GM12878 (cell line): ENCODE measurements around the gene POLD1. TPM values are rescaled to one million over a fixed set of nuclear protein-coding genes. Genes with fewer than 3 reads are reported as not detected.
A peak's percentile ranks its signal among the peaks of the same experiment; 100 is the strongest.
"Not testable (repeated sequence)": the region's sequence is repeated elsewhere in the genome, so short reads cannot be mapped to it uniquely, and the experiment has no call there.

Source experiments
- ATAC-seq: fragments of 200-7000 bp; cut with Tn5 transposase; 3 replicates; pipeline ENCODE4 v1.9.1; 2020; ENCODE audit warnings: mild to moderate bottlenecking, moderate library complexity
- BruUV-seq: library from RNA; stranded (reverse); fragments of 400-500 nt; replicated peaks from 2 replicates; lab custom pipeline; 2021; lab: Mats Ljungman, UMichigan
- CTCF ChIA-PET: fragments of 300-600 bp; sonication (Branson Sonifier 250); formaldehyde crosslinking; extraction: SDS; loops from one replicate; lab custom pipeline; 2021; ENCODE audit warnings: inconsistent platforms; lab: Yijun Ruan, JAX
- POLR2A ChIA-PET: fragments of 350-600 bp; formaldehyde crosslinking; extraction: SDS; loops from one replicate; lab custom pipeline; 2021; ENCODE audit warnings: inconsistent platforms; lab: Charles Lee
- RAD21 ChIA-PET: fragments of 300-600 bp; sonication (Branson Sonifier 250); formaldehyde crosslinking; loops from one replicate; lab custom pipeline; 2023; ENCODE audit warnings: antibody characterized with exemption; ENCODE audit not compliant: unreplicated experiment; lab: Charles Lee
- SMC1A ChIA-PET: fragments of 300-600 bp; sonication (Branson Sonifier 250); formaldehyde crosslinking; loops from one replicate; lab custom pipeline; 2023; ENCODE audit not compliant: unreplicated experiment, uncharacterized antibody; lab: Charles Lee
- DNase-seq: peaks from one replicate; pipeline ENCODE4 v3.0.0-alpha.2; 2011; ENCODE audit warnings: low read depth, low spot score
- FAIRE-seq: peaks from 3 replicates; lab custom pipeline; 2011; peaks lifted over from hg19 to GRCh38; lab: Jason Lieb, UNC
- H2AFZ ChIP-seq: 2 replicates; pipeline ENCODE4 v1.6.0; 2011; ENCODE audit warnings: low read depth, low read length, control low read depth; ENCODE audit not compliant: control insufficient read depth
- H3K27ac ChIP-seq: 2 replicates; pipeline ENCODE4 v1.5.1; 2011; ENCODE audit warnings: control low read depth; ENCODE audit not compliant: control insufficient read depth, insufficient read depth
- H3K27me3 ChIP-seq, 2 experiments: replicated peaks in 1 of 2; 2 replicates each; pipeline versions ENCODE4 v1.6.0 to v1.6.1; 2011; ENCODE audit warnings: low read length in 1 of 2; ENCODE audit not compliant: control insufficient read depth in 2 of 2, insufficient read depth in 2 of 2
- H3K36me3 ChIP-seq, 2 experiments: 2 replicates each; pipeline ENCODE4 v1.5.1; 2011; ENCODE audit warnings: low read length in 1 of 2; ENCODE audit not compliant: control insufficient read depth in 2 of 2, insufficient read depth in 2 of 2
- H3K4me1 ChIP-seq: 2 replicates; pipeline ENCODE4 v1.6.1; 2011; ENCODE audit warnings: mild to moderate bottlenecking, low read length, moderate library complexity, mixed read lengths; ENCODE audit not compliant: control insufficient read depth, insufficient read depth
- H3K4me2 ChIP-seq: 2 replicates; pipeline ENCODE4 v1.6.0; 2011; ENCODE audit warnings: control low read depth; ENCODE audit not compliant: control insufficient read depth, insufficient read depth
- H3K4me3 ChIP-seq: fragments of 200-600 bp; sonication (generic); 2 replicates; pipeline ENCODE4 v1.5.1; 2016
- H3K79me2 ChIP-seq: 2 replicates; pipeline ENCODE4 v1.6.0; 2011; ENCODE audit warnings: low read length; ENCODE audit not compliant: control insufficient read depth, insufficient read depth
- H3K9ac ChIP-seq: 2 replicates; pipeline ENCODE4 v1.8.0; 2011; ENCODE audit warnings: low read length, control low read depth, mixed read lengths; ENCODE audit not compliant: control insufficient read depth, insufficient read depth
- H3K9me3 ChIP-seq: replicated peaks from 3 replicates; pipeline ENCODE4 v1.5.1; 2011; ENCODE audit warnings: mild to moderate bottlenecking, low read length; ENCODE audit not compliant: control insufficient read depth, insufficient read depth
- H4K20me1 ChIP-seq: 2 replicates; pipeline ENCODE4 v1.6.0; 2011; ENCODE audit not compliant: control insufficient read depth, insufficient read depth
- HDAC2 ChIP-seq: fragments of 200-600 bp; sonication (generic); IDR thresholded peaks from 2 replicates; pipeline ENCODE4 v1.6.1; 2017
- HDGF ChIP-seq: fragments of 450-650 bp; IDR thresholded peaks from 2 replicates; pipeline ENCODE4 v1.6.1; 2016; ENCODE audit warnings: antibody characterized with exemption
- NKRF ChIP-seq: fragments of 450-650 bp; conservative IDR thresholded peaks from 2 replicates; pipeline ENCODE4 v1.6.1; 2017; ENCODE audit warnings: mild to moderate bottlenecking, moderate library complexity
- SIX5 ChIP-seq: IDR thresholded peaks from 2 replicates; pipeline ENCODE4 v1.6.1; 2011; ENCODE audit warnings: mild to moderate bottlenecking, low read depth, low read length, moderate library complexity; ENCODE audit not compliant: severe bottlenecking
- TCF3 ChIP-seq: IDR thresholded peaks from 2 replicates; pipeline ENCODE4 v1.6.1; 2012; ENCODE audit warnings: low read depth, mild to moderate bottlenecking, low read length, borderline replicate concordance; ENCODE audit not compliant: insufficient read depth
- USF1 ChIP-seq: IDR thresholded peaks from 2 replicates; pipeline ENCODE4 v1.6.1; 2011; ENCODE audit warnings: borderline replicate concordance, low read depth, mild to moderate bottlenecking, moderate library complexity, mixed read lengths, low read length; ENCODE audit not compliant: insufficient read depth; ENCODE audit errors: extremely low read length
- WGBS: methylation state at CpG from one replicate; pipeline ENCODE4 v1.1.6; 2016; ENCODE audit warnings: low lambda C conversion rate; ENCODE audit not compliant: insufficient replicate concordance, insufficient coverage; ENCODE audit errors: missing lambda C conversion rate; 5-methylcytosine and 5-hydroxymethylcytosine counted together
- in situ Hi-C: fragments of 300-500 bp; cut with MboI; formaldehyde crosslinking; loops from 9 replicates; pipeline ENCODE4 v1.14.3; 2018; ENCODE audit warnings: mixed read lengths
- intact Hi-C: fragments of 100-400 bp; cut with micrococcal nuclease; formaldehyde crosslinking; loops from one replicate; pipeline ENCODE4 v1.14.2; 2022; ENCODE audit not compliant: unreplicated experiment
- polyA plus RNA-seq, 11 experiments: library from polyadenylated mRNA; depleted of rRNA in 4 of 11; unstranded in 6 of 11; stranded (reverse) in 5 of 11; fragments of >200 nt; fragmentation: Nextera tagmentation in 4 of 11; fragmentation: Illumina TruSeq in 1 of 11; extraction: Ambion mirVana in 4 of 11; extraction: Trizol in 1 of 11; gene quantifications; 1 replicate in 1 of 11; 2 replicates in 10 of 11; pipeline versions ENCODE4 v1.2.1 to v1.2.3, GENCODE V29; 2011 to 2016; ENCODE audit warnings: inconsistent platforms in 2 of 11, missing spikeins in 2 of 11, low read depth in 1 of 11
- total RNA-seq, 4 experiments: library from RNA; depleted of rRNA in 3 of 4; stranded (reverse); fragments of >200 nt in 3 of 4; fragmentation: Illumina TruSeq in 1 of 4; extraction: Trizol in 1 of 4; gene quantifications; 2 replicates each; pipeline versions ENCODE4 v1.2.1 to v1.2.3, GENCODE V29; 2013 to 2021

Gene POLD1
- total and polyA plus RNA-seq, 10 of the 15 experiments (the other 5 are each of a cell fraction or from before 2014, with no cell fraction given): 0.76 to 165 (median 63.4) TPM

- H3K4me3 ChIP-seq, H3K27me3 ChIP-seq, H3K9ac ChIP-seq, H3K36me3 ChIP-seq, DNase-seq, H3K4me2 ChIP-seq, H2AFZ ChIP-seq, FAIRE-seq, POLR2A ChIA-PET, H3K79me2 ChIP-seq, H3K9me3 ChIP-seq, ATAC-seq, BruUV-seq, H4K20me1 ChIP-seq, H3K27ac ChIP-seq: not testable (repeated sequence)
- peaks cover 29% of the 10 kb centered on the region for H3K4me1 ChIP-seq
- CTCF ChIA-PET: interaction anchor here (2.0 to 3.0 kb wide), 3 partner anchors 13 to 107 kb away, joined by 6 to 13 read pairs (median 7); no protein-coding TSS in a partner anchor
- RAD21 ChIA-PET: interaction anchor here (0.7 to 4.0 kb wide), 4 partner anchors 12 to 203 kb away, joined by 3 to 17 read pairs (median 4); partner anchors contain the start of gene KCNC3
- in situ Hi-C loops: loop anchor here (10.0 kb wide), 1 partner anchor 541 kb away; no protein-coding TSS in a partner anchor
- 90% methylated on average over 7 of the region's 7 CpGs for WGBS
- SMC1A ChIA-PET: interaction anchor here (1.0 to 1.6 kb wide), 4 partner anchors 13 to 158 kb away, joined by 3 to 4 read pairs (median 4); no protein-coding TSS in a partner anchor
- intact Hi-C loops: loop anchor here (10.0 kb wide), 2 partner anchors 181 to 541 kb away; no protein-coding TSS in a partner anchor
These were observed 30.7 kb upstream of the POLD1 start for GRCh38 chr19:50353487-50353880.

GRCh38 chr19:50356691-50357177 is 27.4 kb upstream of the POLD1 start:
- H3K79me2 ChIP-seq: no peaks in the 10 kb centered on the region
- H3K4me2 ChIP-seq: peak overlapping the region; percentile 100
- FAIRE-seq (no peak), ATAC-seq (no peak), DNase-seq (no peak)
- in situ Hi-C loops: loop anchor here (5.0 to 10.0 kb wide), 2 partner anchors 431 to 538 kb away; no protein-coding TSS in a partner anchor
- intact Hi-C loops: loop anchor here (1.0 to 10.0 kb wide), 6 partner anchors 58 to 538 kb away; no protein-coding TSS in a partner anchor
- no peaks in the 10 kb centered on the region for H3K27me3 ChIP-seq
- no peak overlapping the region; the same call in 1 of the 2 replicates for H2AFZ ChIP-seq
- BruUV-seq: no TSS peak
- no peaks in the 10 kb centered on the region for H4K20me1 ChIP-seq
- RAD21 ChIA-PET: interaction anchor here (0.6 to 3.7 kb wide), 28 partner anchors 10 to 532 kb away, joined by 3 to 72 read pairs (median 4); partner anchors contain the start of genes KCNC3, NAPSA, NR1H2 and POLD1
- H3K4me1 ChIP-seq: peaks cover 39% of the 10 kb centered on the region
- peak overlapping the region; percentile 95; the same call in 1 of the 2 replicates for H3K27ac ChIP-seq
- peak overlapping the region; percentile 89; the same call in 1 of the 2 replicates for H3K9ac ChIP-seq
- POLR2A ChIA-PET: interaction anchor here (0.6 to 3.0 kb wide), 18 partner anchors 9 to 120 kb away, joined by 3 to 18 read pairs (median 4); partner anchors contain the start of genes KCNC3, MYBPC2, NAPSA and SPIB
- 7% methylated on average over 13 of the region's 13 CpGs for WGBS
- H3K9me3 ChIP-seq: peaks cover 2% of the 10 kb centered on the region; the same call in 2 of the 3 replicates
- no peaks in the 10 kb centered on the region for H3K36me3 ChIP-seq
- CTCF ChIA-PET: interaction anchor here (0.7 to 6.2 kb wide), 30 partner anchors 9 to 565 kb away, joined by 3 to 120 read pairs (median 6); partner anchors contain the start of genes KCNC3, NAPSA, NR1H2 and POLD1
- no peak overlapping the region for H3K4me3 ChIP-seq
- SMC1A ChIA-PET: interaction anchor here (0.9 to 3.8 kb wide), 16 partner anchors 10 to 565 kb away, joined by 3 to 68 read pairs (median 6); partner anchors contain the start of genes KCNC3, NAPSA, NR1H2 and POLD1
- no peak for TF ChIP-seq NKRF
- TF ChIP-seq TCF3: no peak
- TF ChIP-seq SIX5: no peak
- TF ChIP-seq HDGF: no peak
- no peak for TF ChIP-seq USF1
- no peak for TF ChIP-seq HDAC2
